Measurements from ENCODE around the gene GMDS. TPM values are rescaled to one million over a fixed set of nuclear protein-coding genes. Genes with fewer than 3 reads are reported as not detected.

Gene GMDS
- total and polyA plus RNA-seq, 2 of the 4 experiments (the other 2 are of a cell fraction) = 7.3 to 21.9 TPM

GRCh38 chr6:1784422-1784884 is 461.0 kb downstream of the GMDS start:
- peaks cover 3% of the 10 kb centered on the region; the same call in 1 of the 2 replicates for H3K9me1 ChIP-seq (ENCODE audit: insufficient read depth, low read length)
- no peak overlapping the region for H2AK5ac ChIP-seq (ENCODE audit: low read depth, low read length)

More at GRCh38 chr6:1784422-1784884, 461.0 kb downstream of the GMDS start:
- H2BK15ac ChIP-seq (ENCODE audit: low read depth, low read length) = no peak overlapping the region
- H3K4me1 ChIP-seq (ENCODE audit: control insufficient read depth, insufficient read depth, low read length) = peaks cover 4% of the 10 kb centered on the region
- intact Hi-C loops (cut with micrococcal nuclease) (no loop called here), dilution Hi-C loops (cut with HindIII; ENCODE audit: low sequenced_read_pairs, unreplicated experiment) (no loop called here), in situ Hi-C loops (cut with MboI; ENCODE audit: low sequenced_read_pairs) (no loop called here)
- no peak overlapping the region for H3K4me3 ChIP-seq (ENCODE audit: insufficient read depth, low read depth, low read length)
- ChIA-PET CTCF (interaction anchor here (1.0 kb wide), 1 partner anchor 10 kb away, joined by 3 read pairs; no protein-coding TSS in a partner anchor), POLR2A (ENCODE audit: unreplicated experiment) (no interaction called here)
- no peaks in the 10 kb centered on the region for H3K79me1 ChIP-seq (ENCODE audit: low read depth in 1 of 2, low read length in 2 of 2)
- no peak for ATAC-seq (ENCODE audit: low read depth)
- no peaks in the 10 kb centered on the region for H4K20me1 ChIP-seq (ENCODE audit: insufficient read depth, low read length)
- no peak overlapping the region for H2AK9ac ChIP-seq (replicated peaks; ENCODE audit: low read depth, low read length, poor library complexity)
- H3K18ac ChIP-seq (ENCODE audit: low read depth, low read length) = no peak overlapping the region
- H2BK120ac ChIP-seq (ENCODE audit: low read depth, low read length) = no peak overlapping the region
- no peak overlapping the region for H3K27ac ChIP-seq (ENCODE audit: insufficient read depth, low read length)
- no peak overlapping the region for H4K5ac ChIP-seq (ENCODE audit: low read depth, low read length)
- no peak overlapping the region for H3K4ac ChIP-seq (ENCODE audit: low read depth, low read length)
- H3K23ac ChIP-seq (ENCODE audit: low read depth, low read length) = no peak overlapping the region
- 0 out of 2 replicates have a peak, but pooled peaks have one; percentile 31 for TF ChIP-seq CEBPB (IDR thresholded peaks at IDR 0.05; ENCODE audit: low read depth, low read length)
- no peak for TF ChIP-seq MAZ (IDR thresholded peaks at IDR 0.05; ENCODE audit: borderline replicate concordance, low read depth, low read length)
- H3K14ac ChIP-seq (replicated peaks; ENCODE audit: low read depth, low read length) = no peak overlapping the region
- no peak overlapping the region for H2AFZ ChIP-seq (replicated peaks; ENCODE audit: low read length, poor library complexity)
- H3K27me3 ChIP-seq (ENCODE audit: control insufficient read depth, insufficient read depth, low read length) = no peaks in the 10 kb centered on the region
- no peak overlapping the region for H2BK20ac ChIP-seq (ENCODE audit: low read depth, low read length)
- no CpG with 5 or more reads among the region's 6 CpGs for WGBS, 2 experiments (ENCODE audit: extremely low coverage in 2 of 2, insufficient read length in 1 of 2)
- no peak overlapping the region for H3K4me2 ChIP-seq (ENCODE audit: low read depth, low read length)
- no peak overlapping the region for H4K91ac ChIP-seq (ENCODE audit: insufficient read depth, low read depth, low read length)
- H3K56ac ChIP-seq (ENCODE audit: extremely low read depth, insufficient read depth, low read length) = no peak overlapping the region
- no peak overlapping the region for H4K8ac ChIP-seq (ENCODE audit: low read depth in 2 of 2, low read length in 2 of 2)
- DNase-seq = peak; percentile 44
- H3K36me3 ChIP-seq (ENCODE audit: control insufficient read depth, insufficient read depth, low read length) = no peaks in the 10 kb centered on the region
- no peak overlapping the region for H3K9ac ChIP-seq (ENCODE audit: low read depth, low read length)
- no TSS peak for BruUV-seq (replicated peaks)
- no peak overlapping the region for H2BK5ac ChIP-seq (ENCODE audit: low read depth, low read length, poor library complexity, severe bottlenecking)
- no peaks in the 10 kb centered on the region for H3K9me3 ChIP-seq (ENCODE audit: control insufficient read depth, insufficient read depth, low read length)
